ENCODE results near the gene SMARCA4. TPM values are rescaled to one million over a fixed set of nuclear protein-coding genes. Genes with fewer than 3 reads are reported as not detected.
"Not testable (repeated sequence)": the region's sequence is repeated elsewhere in the genome, so short reads cannot be mapped to it uniquely, and the experiment has no call there.

The SMARCA4 gene
- total RNA-seq, 8 experiments from 2014 or later = 62.0 to 280 (median 164) TPM

DNA sequence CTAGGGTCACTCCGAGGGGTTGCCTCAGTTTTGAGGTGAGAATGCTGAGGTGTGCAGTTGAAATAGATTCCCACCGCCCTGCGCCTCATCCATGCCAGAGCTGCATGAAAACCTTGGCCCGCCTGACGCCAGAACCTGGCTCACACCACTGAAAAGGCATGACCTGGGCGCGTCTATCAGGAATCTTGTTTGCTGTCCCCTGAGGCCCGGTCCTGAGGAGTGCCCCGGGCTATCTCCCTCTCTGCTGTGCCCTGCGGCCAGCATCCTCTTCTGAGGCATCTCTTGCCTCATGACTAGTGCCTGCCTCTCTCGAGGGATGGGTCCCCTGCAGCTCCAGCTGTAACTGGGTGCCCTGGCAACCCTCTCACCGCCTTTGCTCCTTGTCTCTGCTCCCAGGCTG is 28.1 kb downstream of the SMARCA4 start:
- WGBS, 10 experiments = 77 to 100% (median 97%) methylated on average over 1 to 5 of the region's 12 CpGs; no CpG with 5 or more reads in 6 of the 10 experiments
- in situ Hi-C loops (cut with MboI; ENCODE audit: low pct_unique_long_range_greater_than_20kb in 2 of 9, low sequenced_read_pairs in 9 of 9, unreplicated experiment in 9 of 9) = no loop called here
- ATAC-seq (replicated peaks in 6 of 8) = no peak
- Histone ChIP-seq H3K4me1 (replicated peaks in 1 of 2) (no peaks in the 10 kb centered on the region), H3K4me3 (no peak overlapping the region), H3K27ac (no peak overlapping the region)

DNA sequence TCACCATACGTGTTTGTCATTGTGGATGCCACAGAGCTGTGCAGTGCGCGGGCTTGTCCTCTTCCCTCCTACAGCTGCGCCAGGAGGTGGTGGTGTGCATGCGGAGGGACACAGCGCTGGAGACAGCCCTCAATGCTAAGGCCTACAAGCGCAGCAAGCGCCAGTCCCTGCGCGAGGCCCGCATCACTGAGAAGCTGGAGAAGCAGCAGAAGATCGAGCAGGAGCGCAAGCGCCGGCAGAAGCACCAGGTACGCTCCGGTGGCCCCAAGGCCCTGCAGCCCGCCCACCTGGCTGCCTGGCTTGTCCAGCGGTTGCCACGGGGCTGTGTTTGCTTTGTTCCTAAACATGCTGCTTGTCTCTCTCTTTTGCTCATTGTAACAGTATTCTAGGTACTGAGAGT is 30.2 kb downstream of the SMARCA4 start:
- H3K4me1 ChIP-seq (replicated peaks in 1 of 2) = no peaks in the 10 kb centered on the region
- no peak for ATAC-seq (replicated peaks in 6 of 8)
- 96 to 100% (median 100%) methylated on average over 2 to 14 of the region's 20 CpGs; no CpG with 5 or more reads in 5 of the 10 experiments for WGBS, 10 experiments
- H3K27ac ChIP-seq = no peak overlapping the region
- in situ Hi-C loops (cut with MboI; ENCODE audit: low pct_unique_long_range_greater_than_20kb in 2 of 9, low sequenced_read_pairs in 9 of 9, unreplicated experiment in 9 of 9) = no loop called here
- no peak overlapping the region for H3K4me3 ChIP-seq

DNA sequence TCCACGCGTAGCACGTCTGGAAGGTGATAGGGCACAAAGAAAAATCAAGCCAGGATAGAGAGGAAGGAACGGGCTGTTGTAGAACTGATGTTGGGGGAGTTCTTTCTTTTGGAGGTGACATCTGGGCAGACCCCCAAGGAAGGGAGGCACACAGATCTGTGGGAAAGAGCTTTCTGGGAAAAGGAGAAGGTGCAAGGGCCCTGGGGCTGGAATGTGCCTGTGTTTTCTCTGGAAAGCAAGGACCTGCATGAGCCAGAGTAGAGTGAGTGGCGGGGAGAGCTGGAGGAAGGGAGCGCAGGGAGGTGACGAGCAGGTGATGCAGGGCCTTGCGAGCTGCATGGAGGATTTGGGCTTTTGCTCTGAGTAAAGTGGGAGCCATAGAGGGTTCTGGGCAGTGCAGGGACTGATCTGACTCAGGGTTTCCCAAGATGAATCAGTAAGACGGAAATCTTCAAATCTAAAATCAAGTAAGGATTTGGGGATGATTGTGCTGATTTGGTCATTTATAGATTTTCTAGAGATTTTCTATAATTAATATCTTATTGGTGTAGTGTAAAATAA is 30.8 kb downstream of the SMARCA4 start:
- in situ Hi-C loops (cut with MboI; ENCODE audit: low pct_unique_long_range_greater_than_20kb in 2 of 9, low sequenced_read_pairs in 9 of 9, unreplicated experiment in 9 of 9) = no loop called here
- 95 to 100% (median 100%) methylated on average over 2 to 8 of the region's 9 CpGs; no CpG with 5 or more reads in 1 of the 10 experiments for WGBS, 10 experiments
- H3K27ac ChIP-seq = no peak overlapping the region
- no peaks in the 10 kb centered on the region for H3K4me1 ChIP-seq (replicated peaks in 1 of 2)
- H3K4me3 ChIP-seq = no peak overlapping the region
- ATAC-seq (replicated peaks in 6 of 8) = no peak

DNA sequence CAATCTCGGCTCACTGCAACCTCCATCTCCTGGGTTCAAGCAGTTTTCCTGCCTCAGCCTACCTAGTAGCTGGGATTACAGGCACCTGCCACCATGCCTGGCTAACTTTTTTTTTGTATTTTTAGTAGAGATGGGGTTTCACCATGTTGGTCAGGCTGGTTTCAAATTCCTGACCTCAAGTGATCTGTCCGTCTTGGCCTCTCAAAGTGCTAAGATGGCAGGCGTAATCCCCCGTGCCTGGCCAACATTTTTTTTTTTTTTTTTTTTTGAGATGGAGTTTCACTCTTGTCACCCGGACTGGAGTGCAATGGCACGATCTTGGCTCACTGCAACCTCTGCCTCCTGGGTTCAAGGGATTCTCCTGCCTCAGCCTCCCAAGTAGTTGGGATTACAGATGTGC is 31.3 kb downstream of the SMARCA4 start:
- H3K4me1 ChIP-seq (replicated peaks in 1 of 2); in situ Hi-C loops (cut with MboI; ENCODE audit: low pct_unique_long_range_greater_than_20kb in 2 of 9, low sequenced_read_pairs in 9 of 9, unreplicated experiment in 9 of 9); ATAC-seq (replicated peaks in 6 of 8); H3K27ac ChIP-seq; H3K4me3 ChIP-seq: not testable (repeated sequence)
- 94 to 100% (median 98%) methylated on average over 1 to 5 of the region's 6 CpGs; no CpG with 5 or more reads in 4 of the 10 experiments for whole genome bisulfite sequencing, 10 experiments

DNA sequence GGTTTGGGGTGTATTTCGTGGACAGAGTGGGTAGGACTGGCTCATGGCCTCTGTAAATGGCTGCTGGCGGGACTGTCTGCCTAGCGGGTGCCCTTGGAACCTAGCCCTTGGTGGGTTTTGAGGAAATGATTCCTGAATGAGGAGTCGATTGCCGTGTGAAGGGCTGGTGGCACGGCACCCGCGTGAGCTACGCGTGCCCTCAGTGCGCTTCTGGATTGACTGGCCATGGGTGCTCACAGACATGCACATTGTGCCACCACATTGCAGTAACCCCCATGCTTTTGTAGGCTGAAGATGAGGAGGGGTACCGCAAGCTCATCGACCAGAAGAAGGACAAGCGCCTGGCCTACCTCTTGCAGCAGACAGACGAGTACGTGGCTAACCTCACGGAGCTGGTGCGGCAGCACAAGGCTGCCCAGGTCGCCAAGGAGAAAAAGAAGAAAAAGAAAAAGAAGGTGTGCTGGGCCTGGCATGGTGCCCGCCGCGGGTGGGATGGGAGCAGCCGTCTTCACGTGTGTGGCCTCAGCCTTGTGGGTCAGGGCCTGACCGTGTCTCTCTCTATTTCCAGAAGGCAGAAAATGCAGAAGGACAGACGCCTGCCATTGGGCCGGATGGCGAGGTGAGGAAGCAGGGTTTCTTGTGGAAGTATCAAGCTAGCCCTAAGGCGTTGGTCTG is 35.2 kb downstream of the SMARCA4 start:
- Histone ChIP-seq H3K4me1 (replicated peaks in 1 of 2) (no peaks in the 10 kb centered on the region), H3K4me3 (no peak overlapping the region), H3K27ac (no peak overlapping the region)
- in situ Hi-C loops (cut with MboI; ENCODE audit: low pct_unique_long_range_greater_than_20kb in 2 of 9, low sequenced_read_pairs in 9 of 9, unreplicated experiment in 9 of 9) = no loop called here
- 87 to 100% (median 97%) methylated on average over 4 to 15 of the region's 29 CpGs; no CpG with 5 or more reads in 4 of the 10 experiments for WGBS, 10 experiments
- no peak for ATAC-seq (replicated peaks in 6 of 8)

DNA sequence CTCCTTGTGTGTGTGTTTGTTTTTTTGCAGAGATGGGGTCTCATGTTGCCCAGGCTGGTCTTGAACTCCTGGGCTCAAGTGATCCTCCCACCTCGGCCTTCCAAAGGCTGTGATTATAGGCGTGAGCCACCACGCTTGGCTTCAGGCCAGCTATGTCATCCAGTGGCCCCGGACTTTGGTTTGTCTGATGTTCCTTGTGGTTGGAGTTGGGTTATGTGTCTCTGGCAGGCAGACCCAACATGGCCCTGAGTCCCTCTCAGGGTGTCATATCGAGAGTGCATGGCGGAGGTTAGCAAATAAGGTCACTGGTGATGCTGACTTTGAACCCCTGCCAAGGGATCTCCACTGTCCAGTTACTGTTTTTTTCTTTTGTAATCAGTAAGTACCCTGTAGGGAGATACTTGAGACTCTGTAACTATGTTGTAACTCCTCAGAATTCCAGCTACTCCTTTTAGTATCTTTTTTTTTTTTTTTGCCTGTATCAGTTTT is 37.3 kb downstream of the SMARCA4 start:
- Histone ChIP-seq H3K4me3 (no peak overlapping the region), H3K4me1 (replicated peaks in 1 of 2) (no peaks in the 10 kb centered on the region), H3K27ac (no peak overlapping the region)
- in situ Hi-C loops (cut with MboI; ENCODE audit: low pct_unique_long_range_greater_than_20kb in 2 of 9, low sequenced_read_pairs in 9 of 9, unreplicated experiment in 9 of 9) = no loop called here
- ATAC-seq (replicated peaks in 6 of 8) = no peak
- WGBS, 10 experiments = 70 to 100% (median 91%) methylated on average over 2 to 6 of the region's 6 CpGs; no CpG with 5 or more reads in 4 of the 10 experiments

DNA sequence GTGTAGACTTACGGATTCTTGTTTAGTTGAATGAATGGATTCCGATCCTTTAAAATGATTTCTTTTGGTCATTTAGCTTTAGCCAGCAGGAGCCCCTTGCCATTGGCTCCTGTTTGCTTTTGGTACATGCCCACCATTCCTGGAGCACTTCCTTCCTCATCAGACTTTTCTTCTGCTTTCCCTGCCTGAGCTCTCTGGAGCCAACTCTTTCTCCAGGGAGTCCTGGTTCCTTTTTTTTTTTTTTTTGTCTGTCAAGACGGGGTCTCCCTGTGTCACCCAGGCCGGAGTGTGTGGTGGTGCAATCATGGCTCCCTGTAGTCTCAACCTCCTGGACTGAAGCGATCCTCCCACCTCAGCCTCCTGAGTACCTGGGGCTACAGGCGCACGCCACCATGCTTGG is 37.8 kb downstream of the SMARCA4 start:
- 33 to 100% (median 95%) methylated on average over 1 to 7 of the region's 7 CpGs for WGBS, 10 experiments
- H3K4me1 ChIP-seq (replicated peaks in 1 of 2) = no peaks in the 10 kb centered on the region
- H3K4me3 ChIP-seq = no peak overlapping the region
- ATAC-seq (replicated peaks in 6 of 8) = no peak
- in situ Hi-C loops (cut with MboI; ENCODE audit: low pct_unique_long_range_greater_than_20kb in 2 of 9, low sequenced_read_pairs in 9 of 9, unreplicated experiment in 9 of 9) = no loop called here
- H3K27ac ChIP-seq = no peak overlapping the region

DNA sequence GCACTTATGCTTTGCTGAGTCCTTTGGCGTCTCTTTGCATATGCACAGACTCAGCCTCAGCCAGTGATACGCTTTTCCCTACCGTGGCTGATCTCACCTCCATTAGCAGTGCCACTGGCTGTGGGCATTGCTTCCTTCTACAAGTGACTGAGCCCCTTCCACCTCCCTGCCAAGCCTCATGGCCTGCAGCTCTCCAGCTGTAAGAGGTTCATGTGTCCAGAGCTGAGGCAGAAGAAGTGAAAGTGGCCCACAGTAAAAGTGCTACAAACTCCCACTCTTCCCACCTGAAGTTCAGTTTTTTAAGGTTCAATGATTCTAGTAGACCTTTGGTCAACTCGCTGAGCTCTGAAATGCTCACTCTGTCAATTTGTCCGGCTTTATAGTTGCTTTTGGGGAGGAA is 44.7 kb downstream of the SMARCA4 start:
- Histone ChIP-seq H3K4me1 (replicated peaks in 1 of 2) (no peaks in the 10 kb centered on the region), H3K27ac (no peak overlapping the region), H3K4me3 (no peak overlapping the region)
- 70 to 100% (median 88%) methylated on average over 1 to 3 of the region's 5 CpGs; no CpG with 5 or more reads in 3 of the 10 experiments for WGBS, 10 experiments
- no peak for ATAC-seq (replicated peaks in 6 of 8)
- in situ Hi-C loops (cut with MboI; ENCODE audit: low pct_unique_long_range_greater_than_20kb in 2 of 9, low sequenced_read_pairs in 9 of 9, unreplicated experiment in 9 of 9) = no loop called here

DNA sequence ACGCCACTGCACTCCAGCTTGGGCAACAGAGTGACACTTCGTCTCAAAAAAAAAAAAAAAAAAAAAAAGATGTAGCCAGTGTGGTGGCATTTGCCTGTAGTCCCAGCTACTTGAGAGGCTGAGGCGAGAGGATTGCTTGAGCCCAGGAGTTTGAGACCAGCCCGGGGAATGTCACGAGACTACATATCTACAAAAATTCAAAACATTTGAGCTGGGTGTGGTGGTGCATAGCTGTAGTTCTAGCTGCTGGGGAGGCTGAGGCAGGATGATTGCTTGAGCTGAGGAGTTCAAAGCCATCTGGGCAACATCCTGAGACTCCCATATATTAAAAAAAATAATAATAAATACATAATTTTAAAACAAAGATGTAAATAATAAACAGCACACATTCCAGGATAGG is 46.6 kb downstream of the SMARCA4 start:
- ATAC-seq (replicated peaks in 6 of 8) = peak in 3 of 8 experiments; percentile 32 to 53 (median 53)
- in situ Hi-C loops (cut with MboI; ENCODE audit: low pct_unique_long_range_greater_than_20kb in 2 of 9, low sequenced_read_pairs in 9 of 9, unreplicated experiment in 9 of 9) = no loop called here
- H3K4me3 ChIP-seq = no peak overlapping the region
- 64 to 100% (median 90%) methylated on average over 1 to 3 of the region's 5 CpGs; no CpG with 5 or more reads in 5 of the 10 experiments for WGBS, 10 experiments
- H3K27ac ChIP-seq = no peak overlapping the region
- no peaks in the 10 kb centered on the region for H3K4me1 ChIP-seq (replicated peaks in 1 of 2)

DNA sequence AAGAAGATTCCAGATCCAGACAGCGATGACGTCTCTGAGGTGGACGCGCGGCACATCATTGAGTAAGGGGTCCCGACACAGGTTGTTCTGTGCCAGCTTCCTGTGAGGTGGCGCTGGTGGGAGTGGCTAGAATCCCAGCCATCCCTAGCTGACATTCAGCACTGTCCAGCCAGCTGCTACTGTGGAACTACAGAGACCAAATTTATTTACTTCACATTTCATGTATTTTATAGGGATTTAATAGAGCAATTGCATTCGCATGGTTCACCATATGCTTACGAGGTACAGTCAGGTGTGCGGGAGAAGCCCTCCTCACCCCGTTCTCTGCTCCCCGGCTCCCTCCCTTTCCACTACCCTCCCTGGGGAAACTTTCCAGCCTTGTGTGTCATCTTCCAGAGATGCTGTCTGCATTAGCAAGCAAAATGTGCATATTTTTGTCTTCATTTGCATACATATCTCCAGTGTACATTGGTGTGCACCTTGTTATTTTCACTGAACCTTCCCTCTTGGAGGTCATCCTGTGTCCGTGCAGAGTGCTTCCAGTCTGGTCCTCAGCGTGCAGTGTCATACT is 47.2 kb downstream of the SMARCA4 start:
- peak in 4 of 8 experiments; percentile 38 to 96 (median 92) for ATAC-seq (replicated peaks in 6 of 8)
- WGBS, 10 experiments = 58 to 100% (median 92%) methylated on average over 1 to 13 of the region's 14 CpGs
- Histone ChIP-seq H3K27ac (no peak overlapping the region), H3K4me1 (replicated peaks in 1 of 2) (no peaks in the 10 kb centered on the region), H3K4me3 (no peak overlapping the region)
- in situ Hi-C loops (cut with MboI; ENCODE audit: low pct_unique_long_range_greater_than_20kb in 2 of 9, low sequenced_read_pairs in 9 of 9, unreplicated experiment in 9 of 9) = no loop called here

DNA sequence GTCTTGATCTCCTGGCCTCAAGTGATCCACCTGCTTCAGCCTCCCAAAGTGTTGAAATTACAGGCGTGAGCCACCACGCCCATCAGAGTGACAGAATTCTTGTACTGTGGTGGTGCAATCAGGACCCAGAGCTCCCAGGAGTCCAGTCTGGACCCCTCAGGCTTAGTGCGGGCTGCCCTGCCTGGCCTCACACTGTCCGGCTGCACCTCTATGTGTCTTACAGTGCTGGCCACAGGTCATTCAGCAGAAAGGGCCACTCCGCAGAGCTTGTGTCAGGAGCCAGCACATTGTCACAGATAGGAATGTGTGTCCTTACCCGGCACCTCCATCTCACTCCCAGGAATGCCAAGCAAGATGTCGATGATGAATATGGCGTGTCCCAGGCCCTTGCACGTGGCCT is 49.2 kb downstream of the SMARCA4 start:
- no peaks in the 10 kb centered on the region for H3K4me1 ChIP-seq (replicated peaks in 1 of 2)
- no peak overlapping the region for H3K4me3 ChIP-seq
- in situ Hi-C loops (cut with MboI; ENCODE audit: low pct_unique_long_range_greater_than_20kb in 2 of 9, low sequenced_read_pairs in 9 of 9, unreplicated experiment in 9 of 9) = no loop called here
- H3K27ac ChIP-seq = no peak overlapping the region
- ATAC-seq (replicated peaks in 6 of 8) = no peak
- WGBS, 10 experiments = 80 to 92% (median 88%) methylated on average over 1 to 5 of the region's 9 CpGs; no CpG with 5 or more reads in 7 of the 10 experiments

DNA sequence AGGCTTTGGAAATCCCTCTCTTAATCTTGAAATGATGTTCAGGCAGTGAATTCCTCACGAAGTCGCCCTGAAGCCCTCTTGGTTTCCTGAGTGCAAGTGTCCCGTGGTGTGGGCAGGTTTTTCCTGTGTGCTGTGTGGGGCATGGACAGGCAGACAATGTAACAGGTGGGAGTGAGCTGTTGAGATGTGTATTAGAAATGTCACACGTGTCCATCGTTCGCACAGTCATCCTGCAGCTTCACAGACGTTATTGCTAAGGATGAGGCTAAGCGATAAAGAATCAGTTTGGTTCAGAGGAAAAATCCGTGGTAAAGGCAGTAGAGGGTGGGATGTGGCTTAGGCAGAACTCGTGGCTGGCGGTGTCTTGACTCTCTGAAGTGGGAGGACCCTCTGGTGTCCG is 51.7 kb downstream of the SMARCA4 start:
- in situ Hi-C loops (cut with MboI; ENCODE audit: low pct_unique_long_range_greater_than_20kb in 2 of 9, low sequenced_read_pairs in 9 of 9, unreplicated experiment in 9 of 9) = no loop called here
- Histone ChIP-seq H3K4me3 (no peak overlapping the region), H3K27ac (no peak overlapping the region), H3K4me1 (replicated peaks in 1 of 2) (no peaks in the 10 kb centered on the region)
- WGBS, 10 experiments = 80 to 100% (median 94%) methylated on average over 1 to 8 of the region's 12 CpGs; no CpG with 5 or more reads in 2 of the 10 experiments
- no peak for ATAC-seq (replicated peaks in 6 of 8)

DNA sequence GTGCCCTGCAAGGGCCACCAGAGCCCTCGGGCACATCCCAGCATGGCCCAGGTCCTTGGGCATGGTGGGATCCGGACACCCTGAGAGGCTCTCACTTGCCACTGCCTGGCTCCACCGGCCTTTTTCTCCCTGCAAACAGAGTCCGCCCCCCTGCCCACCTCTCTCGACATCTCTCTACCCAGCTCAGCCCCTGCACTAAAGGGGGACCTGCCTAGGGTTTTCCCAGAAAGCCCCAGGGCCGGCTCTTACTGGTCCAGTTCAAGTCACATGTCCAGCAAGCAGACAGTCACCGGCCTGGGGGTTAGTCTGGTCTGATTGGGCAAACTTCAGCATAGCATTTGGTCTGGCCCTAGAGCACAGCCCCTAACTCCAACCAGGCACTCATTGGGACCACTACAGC is 52.9 kb downstream of the SMARCA4 start:
- no peaks in the 10 kb centered on the region for H3K4me1 ChIP-seq (replicated peaks in 1 of 2)
- in situ Hi-C loops (cut with MboI; ENCODE audit: low pct_unique_long_range_greater_than_20kb in 2 of 9, low sequenced_read_pairs in 9 of 9, unreplicated experiment in 9 of 9) = no loop called here
- H3K27ac ChIP-seq = no peak overlapping the region
- peak in 2 of 8 experiments; percentile 13 for ATAC-seq (replicated peaks in 6 of 8)
- 90 to 100% (median 95%) methylated on average over 2 to 3 of the region's 7 CpGs; no CpG with 5 or more reads in 6 of the 10 experiments for WGBS, 10 experiments
- H3K4me3 ChIP-seq = no peak overlapping the region

All from motor neuron (in vitro differentiated cells).